Esophagus squamous epithelium (tissue), 5 donors: ENCODE data around the gene GPR132. TPM values are rescaled to one million over a fixed set of nuclear protein-coding genes. Genes with fewer than 3 reads are reported as not detected.

Source experiments
- DNase-seq: peaks from one replicate; lab custom pipeline; 2025; lab: John Stamatoyannopoulos, UW
- H3K27ac ChIP-seq, 4 donors: fragments of 200-600 bp; sonication (generic); one replicate each; pipeline ENCODE4 v1.5.1; 2016 to 2019; ENCODE audit warnings: mild to moderate bottlenecking in 1 of 4
- H3K27me3 ChIP-seq, 4 donors: fragments of 200-600 bp; sonication (generic); 1 replicate in 3 of 4; 2 replicates in 1 of 4; pipeline versions ENCODE4 v1.5.1 to v1.6.0; 2017 to 2021; ENCODE audit warnings: antibody characterized with exemption in 1 of 4
- H3K36me3 ChIP-seq, 3 donors: fragments of 200-600 bp; sonication (generic); one replicate each; pipeline ENCODE4 v1.5.1; 2016 to 2019
- H3K4me1 ChIP-seq, 3 donors: fragments of 200-600 bp; sonication (generic); one replicate each; pipeline ENCODE4 v1.5.1; 2017 to 2019
- H3K4me3 ChIP-seq, 4 donors: fragments of 200-600 bp; sonication (generic); 1 replicate in 3 of 4; 2 replicates in 1 of 4; pipeline ENCODE4 v1.5.1; 2016 to 2019; ENCODE audit warnings: mild to moderate bottlenecking in 2 of 4, moderate library complexity in 1 of 4
- H3K9me3 ChIP-seq, 3 donors: fragments of 200-600 bp; sonication (generic); one replicate each; pipeline ENCODE4 v1.5.1; 2016 to 2019
- CTCF ChIP-seq, 6 experiments: fragments of 450-650 bp in 4 of 6; fragments of 200-600 bp in 2 of 6; sonication (generic) in 2 of 6; IDR thresholded peaks; one replicate each; pipeline ENCODE4 v1.5.1; 2016 to 2019; ENCODE audit warnings: antibody characterized with exemption in 6 of 6, mild to moderate bottlenecking in 4 of 6, moderate library complexity in 4 of 6
- POLR2A ChIP-seq, 4 donors: fragments of 450-650 bp; IDR thresholded peaks; one replicate each; pipeline ENCODE4 v1.6.1; 2017; ENCODE audit warnings: antibody characterized with exemption in 4 of 4, mild to moderate bottlenecking in 4 of 4, moderate library complexity in 3 of 4
- WGBS, 2 donors: methylation state at CpG; one replicate each; pipeline ENCODE4 v1.1.5; 2018; 5-methylcytosine and 5-hydroxymethylcytosine counted together
- intact Hi-C: fragments of 100-400 bp; cut with DNase I; formaldehyde crosslinking; loops from one replicate; pipeline ENCODE4 v1.15.0; 2022
- total RNA-seq, 4 donors: library from RNA; depleted of rRNA; stranded (reverse); fragments of >200 nt; gene quantifications; one replicate each; pipeline ENCODE4 v1.1.0, GENCODE V29; 2016
- donor health status: DM: yes; HTN: yes; CAD: no.

GPR132 gene
- total RNA-seq, 4 donors from 2014 or later = 0.79 to 5.0 (median 1.6) TPM

GRCh38 chr14:105050551-105050897 is 14.7 kb downstream of the GPR132 start:
- Histone ChIP-seq H3K27ac (no peak overlapping the region), H3K36me3 (no peaks in the 10 kb centered on the region), H3K9me3 (no peaks in the 10 kb centered on the region), H3K4me3 (no peak overlapping the region), H3K27me3 (peaks cover 0 to 9% (median 0%) of the 10 kb centered on the region in 4 donors), H3K4me1 (peaks cover 0 to 17% (median 4%) of the 10 kb centered on the region in 3 donors)
- intact Hi-C loops = no loop called here
- 18 to 33% methylated on average over 2 to 7 of the region's 10 CpGs for WGBS, 2 donors
- no peak for DNase-seq
- TF ChIP-seq CTCF (IDR thresholded peaks at IDR 0.05) (no peak), POLR2A (IDR thresholded peaks at IDR 0.05) (no peak)

- DNase-seq = no peak
- H3K4me1 ChIP-seq = peaks cover 0 to 20% (median 4%) of the 10 kb centered on the region in 3 donors
- no peaks in the 10 kb centered on the region for H3K36me3 ChIP-seq
- H3K4me3 ChIP-seq = no peak overlapping the region
- H3K9me3 ChIP-seq = no peaks in the 10 kb centered on the region
- H3K27ac ChIP-seq = no peak overlapping the region
- H3K27me3 ChIP-seq = peaks cover 0 to 9% (median 0%) of the 10 kb centered on the region in 4 donors
- intact Hi-C loops = loop anchor here (5.0 kb wide), 1 partner anchor 153 kb away; no protein-coding TSS in a partner anchor
- 81 to 86% methylated on average over 9 to 14 of the region's 25 CpGs for WGBS, 2 donors
- no peak for TF ChIP-seq CTCF (IDR thresholded peaks at IDR 0.05)
- TF ChIP-seq POLR2A (IDR thresholded peaks at IDR 0.05) = no peak
Observed at GRCh38 chr14:105049753-105050550, 15.3 kb downstream of the GPR132 start.

- 58 to 85% methylated on average over 8 of the region's 24 CpGs for WGBS, 2 donors
Observed at GRCh38 chr14:105047283-105048016, 17.8 kb downstream of the GPR132 start.

GRCh38 chr14:105046891-105047282 is 18.3 kb downstream of the GPR132 start:
- intact Hi-C loops = loop anchor here (2.0 to 5.0 kb wide), 2 partner anchors 70 to 150 kb away; no protein-coding TSS in a partner anchor
- H3K27me3 ChIP-seq = peaks cover 0 to 9% (median 0%) of the 10 kb centered on the region in 4 donors
- no peak for DNase-seq
- WGBS, 2 donors = no CpG with 5 or more reads among the region's 9 CpGs
- TF ChIP-seq CTCF (IDR thresholded peaks at IDR 0.05) = no peak
- no peak for TF ChIP-seq POLR2A (IDR thresholded peaks at IDR 0.05)
- no peaks in the 10 kb centered on the region for H3K36me3 ChIP-seq
- no peak overlapping the region for H3K4me3 ChIP-seq
- no peak overlapping the region for H3K27ac ChIP-seq
- no peaks in the 10 kb centered on the region for H3K9me3 ChIP-seq
- peaks cover 0 to 47% (median 4%) of the 10 kb centered on the region in 3 donors for H3K4me1 ChIP-seq

More at GRCh38 chr14:105047283-105048016, 17.8 kb downstream of the GPR132 start:
- DNase-seq = no peak
- no peaks in the 10 kb centered on the region for H3K36me3 ChIP-seq
- no peak overlapping the region for H3K4me3 ChIP-seq
- H3K27me3 ChIP-seq = peaks cover 0 to 9% (median 0%) of the 10 kb centered on the region in 4 donors
- TF ChIP-seq CTCF (IDR thresholded peaks at IDR 0.05) (no peak), POLR2A (IDR thresholded peaks at IDR 0.05) (no peak)
- H3K9me3 ChIP-seq = no peaks in the 10 kb centered on the region
- intact Hi-C loops = loop anchor here (2.0 to 5.0 kb wide), 2 partner anchors 71 to 150 kb away; no protein-coding TSS in a partner anchor
- peaks cover 0 to 41% (median 4%) of the 10 kb centered on the region in 3 donors for H3K4me1 ChIP-seq
- no peak overlapping the region for H3K27ac ChIP-seq
